ENCODE results near the gene PARP12.

- TF ChIP-seq CREB1 (IDR thresholded peaks at IDR 0.05; ENCODE audit: low read depth) (no peak), EP300 (IDR thresholded peaks at IDR 0.05; ENCODE audit: borderline replicate concordance) (no peak), TAF1 (IDR thresholded peaks at IDR 0.05; ENCODE audit: low read depth) (no peak), TEAD4 (IDR thresholded peaks at IDR 0.05) (no peak), REST (IDR thresholded peaks at IDR 0.05; ENCODE audit: low read depth) (no peak), USF1 (IDR thresholded peaks at IDR 0.05) (no peak), MAX (IDR thresholded peaks at IDR 0.05) (no peak), NFIC (IDR thresholded peaks at IDR 0.05) (no peak), EGR1 (IDR thresholded peaks at IDR 0.05) (no peak), RAD21 (IDR thresholded peaks at IDR 0.05; ENCODE audit: low read depth) (no peak), YY1 (IDR thresholded peaks at IDR 0.05; ENCODE audit: low read depth) (no peak)
Measured at GRCh38 chr7:140058517-140058916, 4.2 kb downstream of the PARP12 start.
